Panc1 (cell line): Measurements from ENCODE around the gene FTO. TPM values are rescaled to one million over a fixed set of nuclear protein-coding genes. Genes with fewer than 3 reads are reported as not detected.

ENCODE experiments used
- ATAC-seq: fragments of 200-7000 bp; cut with Tn5 transposase; 2 replicates; pipeline ENCODE4 v1.9.1; 2020; ENCODE audit warnings: mild to moderate bottlenecking, moderate library complexity
- BruUV-seq: library from RNA; stranded (reverse); fragments of 400-500 nt; replicated peaks from 2 replicates; lab custom pipeline; 2021; lab: Mats Ljungman, UMichigan
- CTCF ChIA-PET: fragments of 300-600 bp; sonication (Branson Sonifier 250); formaldehyde crosslinking; loops from one replicate; lab custom pipeline; 2022; ENCODE audit warnings: antibody characterized with exemption; lab: Charles Lee
- POLR2A ChIA-PET: fragments of 300-600 bp; sonication (Branson Sonifier 250); formaldehyde crosslinking; loops from one replicate; lab custom pipeline; 2022; ENCODE audit warnings: antibody characterized with exemption; lab: Charles Lee
- DNase-seq: peaks from one replicate; pipeline ENCODE4 v3.0.0-alpha.2; 2010; ENCODE audit warnings: low read depth, low spot score
- H3K27ac ChIP-seq: 2 replicates; pipeline ENCODE4 v1.5.1; 2011; ENCODE audit warnings: mild to moderate bottlenecking, low read length, inconsistent platforms
- H3K27me3 ChIP-seq: fragments of 200-500 bp; sonication (Bioruptor generic); 2 replicates; pipeline ENCODE4 v1.6.0; 2014; ENCODE audit warnings: low read length, inconsistent platforms; ENCODE audit not compliant: control insufficient read depth, insufficient read depth
- H3K36me3 ChIP-seq: fragments of 200-500 bp; sonication (Bioruptor generic); 2 replicates; pipeline ENCODE4 v1.5.1; 2014; ENCODE audit warnings: inconsistent platforms, mild to moderate bottlenecking, low read length, moderate library complexity; ENCODE audit not compliant: control insufficient read depth, insufficient read depth
- H3K4me1 ChIP-seq: 2 replicates; pipeline ENCODE4 v1.5.1; 2011; ENCODE audit warnings: inconsistent platforms, mild to moderate bottlenecking, low read length, moderate library complexity; ENCODE audit not compliant: control insufficient read depth, insufficient read depth
- H3K4me3 ChIP-seq, 2 experiments: 2 replicates each; pipeline ENCODE4 v1.5.1; 2011 to 2012; ENCODE audit warnings: low read depth in 2 of 2, low read length in 2 of 2, mild to moderate bottlenecking in 2 of 2, inconsistent platforms in 1 of 2, moderate library complexity in 1 of 2
- H3K9me3 ChIP-seq: fragments of 200-500 bp; sonication (Bioruptor generic); 2 replicates; pipeline ENCODE4 v1.5.1; 2014; ENCODE audit warnings: low read depth, mild to moderate bottlenecking, inconsistent platforms, low read length, moderate library complexity; ENCODE audit not compliant: control insufficient read depth, insufficient read depth
- CTCF ChIP-seq: fragments of 450-650 bp; IDR thresholded peaks from 2 replicates; pipeline ENCODE4 v1.5.1; 2017; ENCODE audit warnings: mild to moderate bottlenecking
- POLR2AphosphoS5 ChIP-seq: IDR thresholded peaks from 2 replicates; pipeline ENCODE4 v1.6.1; 2012; ENCODE audit warnings: mild to moderate bottlenecking, low read depth, low read length, moderate library complexity
- REST ChIP-seq, 2 experiments: IDR thresholded peaks; 2 replicates each; pipeline ENCODE4 v1.6.1; 2011 to 2012; ENCODE audit warnings: low read depth in 2 of 2, control low read depth in 1 of 2, low read length in 1 of 2, mild to moderate bottlenecking in 1 of 2, moderate library complexity in 1 of 2; ENCODE audit not compliant: insufficient read depth in 1 of 2
- SIN3A ChIP-seq: IDR thresholded peaks from 2 replicates; pipeline ENCODE4 v1.6.1; 2012; ENCODE audit warnings: low read depth, mild to moderate bottlenecking, low read length, moderate library complexity, borderline replicate concordance; ENCODE audit not compliant: insufficient read depth
- TCF7L2 ChIP-seq: IDR thresholded peaks from 2 replicates; pipeline ENCODE4 v1.6.1; 2011; ENCODE audit warnings: mild to moderate bottlenecking, low read depth, low read length, inconsistent platforms
- in situ Hi-C: cut with HindIII; loops from 2 replicates; pipeline ENCODE4 v1.10.0; 2016; ENCODE audit warnings: low sequenced_read_pairs, low pct_unique_long_range_greater_than_20kb
- intact Hi-C: fragments of 100-400 bp; cut with micrococcal nuclease; formaldehyde crosslinking; loops from one replicate; pipeline ENCODE4 v1.10.0; 2022; ENCODE audit not compliant: unreplicated experiment
- total RNA-seq: library from RNA; stranded (reverse); gene quantifications from one replicate; pipeline ENCODE4 v1.2.1, GENCODE V29; 2021; ENCODE audit not compliant: unreplicated experiment

The FTO gene
- total RNA-seq, 1 experiment from 2014 or later = 38.2 TPM

- H3K4me3 ChIP-seq = no peak overlapping the region
- TF ChIP-seq REST (IDR thresholded peaks at IDR 0.05; ENCODE audit: insufficient read depth in 1 of 2, low read depth in 2 of 2, low read length in 1 of 2) (no peak), TCF7L2 (no peak), POLR2AphosphoS5 (no peak)
- no peaks in the 10 kb centered on the region for H3K9me3 ChIP-seq
- intact Hi-C loops (no loop called here), in situ Hi-C loops (no loop called here)
- H3K27ac ChIP-seq = no peak overlapping the region
- POLR2A ChIA-PET = no interaction called here
- CTCF ChIA-PET = no interaction called here
- no peaks in the 10 kb centered on the region for H3K36me3 ChIP-seq
- BruUV-seq = no TSS peak
- H3K27me3 ChIP-seq = no peaks in the 10 kb centered on the region
- ATAC-seq = no peak
- no peaks in the 10 kb centered on the region for H3K4me1 ChIP-seq
- no peak for DNase-seq
Measured at GRCh38 chr16:54072237-54072636, 368.3 kb downstream of the FTO start.

- no peaks in the 10 kb centered on the region for H3K27me3 ChIP-seq
- intact Hi-C loops = no loop called here
- ATAC-seq (no peak), DNase-seq (no peak)
- POLR2A ChIA-PET = no interaction called here
- H3K9me3 ChIP-seq = no peaks in the 10 kb centered on the region
- no peak overlapping the region for H3K4me3 ChIP-seq
- TF ChIP-seq POLR2AphosphoS5 = no peak
- TF ChIP-seq TCF7L2 = no peak
- no peak for TF ChIP-seq CTCF
- TF ChIP-seq SIN3A = no peak
- TF ChIP-seq REST (IDR thresholded peaks at IDR 0.05; ENCODE audit: insufficient read depth in 1 of 2, low read depth in 2 of 2, low read length in 1 of 2) = no peak
- H3K27ac ChIP-seq = no peak overlapping the region
- H3K36me3 ChIP-seq = no peaks in the 10 kb centered on the region
- no TSS peak for BruUV-seq
- H3K4me1 ChIP-seq = no peaks in the 10 kb centered on the region
- in situ Hi-C loops = no loop called here
- CTCF ChIA-PET = no interaction called here
Measured at GRCh38 chr16:54073356-54073755, 369.4 kb downstream of the FTO start.
